HPDE6-E6E7 (cell line): ENCODE data around the gene SSH2.

Source experiments
- DNase-seq: peaks from one replicate; pipeline ENCODE4 v3.0.0; 2011; ENCODE audit warnings: missing footprints; ENCODE audit errors: extremely low spot score

SSH2 gene

GRCh38 chr17:29612404-29613280, 317.4 kb downstream of the SSH2 start:
- DNase-seq: no peak

GRCh38 chr17:29612094-29612403, 318.0 kb downstream of the SSH2 start:
- no peak for DNase-seq

- DNase-seq: no peak
These were observed 318.5 kb downstream of the SSH2 start for GRCh38 chr17:29611351-29612093.

GRCh38 chr17:29610395-29610794, 319.6 kb downstream of the SSH2 start:
- DNase-seq: no peak

- no peak for DNase-seq
These were observed 321.0 kb downstream of the SSH2 start for GRCh38 chr17:29608986-29609385.

GRCh38 chr17:29607557-29608195, 322.4 kb downstream of the SSH2 start:
- DNase-seq: no peak

GRCh38 chr17:29603109-29603674, 326.8 kb downstream of the SSH2 start:
- no peak for DNase-seq

GRCh38 chr17:29597361-29598172, 332.5 kb downstream of the SSH2 start:
- DNase-seq: no peak

GRCh38 chr17:29596811-29597210, 333.2 kb downstream of the SSH2 start:
- no peak for DNase-seq

- no peak for DNase-seq
These were observed 333.9 kb downstream of the SSH2 start for GRCh38 chr17:29595943-29596774.

GRCh38 chr17:29595107-29595942, 334.7 kb downstream of the SSH2 start:
- DNase-seq: no peak

GRCh38 chr17:29594519-29595090, 335.4 kb downstream of the SSH2 start:
- no peak for DNase-seq

- DNase-seq: no peak
These were observed 336.2 kb downstream of the SSH2 start for GRCh38 chr17:29593591-29594518.

- no peak for DNase-seq
These were observed 337.0 kb downstream of the SSH2 start, which contains the start of gene ANKRD13B for GRCh38 chr17:29592850-29593551. Gene ANKRD13B (plus strand): TSS chr17:29593132. CDS start chr17:29593622, 490 bp downstream.

- no peak for DNase-seq
These were observed 338.1 kb downstream of the SSH2 start for GRCh38 chr17:29591737-29592608.

- DNase-seq: no peak
These were observed 338.8 kb downstream of the SSH2 start for GRCh38 chr17:29591146-29591736.
